ENCODE results near the gene RORB. TPM values are rescaled to one million over a fixed set of nuclear protein-coding genes. Genes with fewer than 3 reads are reported as not detected.

The RORB gene
- total RNA-seq, 1 donor from 2014 or later = under 0.01 TPM

- H3K4me3 ChIP-seq (ENCODE audit: low read depth, low read length) = no peak overlapping the region
- no peaks in the 10 kb centered on the region for H3K36me3 ChIP-seq (ENCODE audit: control insufficient read depth, insufficient read depth, low read length)
- FAIRE-seq (no peak), DNase-seq (ENCODE audit: low read depth) (no peak)
- H3K27me3 ChIP-seq (ENCODE audit: control insufficient read depth, insufficient read depth, low read length) = peaks cover 23% of the 10 kb centered on the region
- TF ChIP-seq CTCF (IDR thresholded peaks at IDR 0.05; ENCODE audit: insufficient read depth, low read length, severe bottlenecking) = no peak
Measured at GRCh38 chr9:74501570-74501969, 4.4 kb downstream of the RORB start.

DNA sequence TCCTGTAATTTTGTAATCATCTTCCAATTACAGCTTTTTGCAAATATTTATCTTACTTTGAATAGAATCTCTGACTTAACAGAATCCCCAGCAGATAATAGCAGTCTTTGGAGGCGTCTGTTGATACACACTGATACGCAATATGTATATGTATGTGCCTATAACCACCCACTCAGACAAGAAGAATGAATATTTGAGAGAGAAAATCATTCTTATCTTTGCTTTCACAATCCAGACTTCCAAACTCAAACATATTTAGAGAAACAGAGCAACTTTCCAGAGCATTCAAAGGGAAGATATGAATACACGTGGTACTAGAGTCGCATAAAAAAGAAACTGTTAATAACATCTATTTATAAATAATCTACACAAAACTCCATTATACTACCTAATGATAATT is 6.1 kb downstream of the RORB start:
- no peak for TF ChIP-seq CTCF (IDR thresholded peaks at IDR 0.05; ENCODE audit: insufficient read depth, low read length, severe bottlenecking)
- DNase-seq (ENCODE audit: low read depth) (no peak), FAIRE-seq (no peak)
- Histone ChIP-seq H3K27me3 (ENCODE audit: control insufficient read depth, insufficient read depth, low read length) (peaks cover 19% of the 10 kb centered on the region), H3K36me3 (ENCODE audit: control insufficient read depth, insufficient read depth, low read length) (no peaks in the 10 kb centered on the region), H3K4me3 (ENCODE audit: low read depth, low read length) (no peak overlapping the region)

- no peak for DNase-seq (ENCODE audit: low read depth)
- no peak for FAIRE-seq
- Histone ChIP-seq H3K4me3 (ENCODE audit: low read depth, low read length) (no peak overlapping the region), H3K36me3 (ENCODE audit: control insufficient read depth, insufficient read depth, low read length) (no peaks in the 10 kb centered on the region), H3K27me3 (ENCODE audit: control insufficient read depth, insufficient read depth, low read length) (peaks cover 19% of the 10 kb centered on the region)
- no peak for TF ChIP-seq CTCF (IDR thresholded peaks at IDR 0.05; ENCODE audit: insufficient read depth, low read length, severe bottlenecking)
Measured at GRCh38 chr9:74503666-74504065, 6.5 kb downstream of the RORB start.

DNA sequence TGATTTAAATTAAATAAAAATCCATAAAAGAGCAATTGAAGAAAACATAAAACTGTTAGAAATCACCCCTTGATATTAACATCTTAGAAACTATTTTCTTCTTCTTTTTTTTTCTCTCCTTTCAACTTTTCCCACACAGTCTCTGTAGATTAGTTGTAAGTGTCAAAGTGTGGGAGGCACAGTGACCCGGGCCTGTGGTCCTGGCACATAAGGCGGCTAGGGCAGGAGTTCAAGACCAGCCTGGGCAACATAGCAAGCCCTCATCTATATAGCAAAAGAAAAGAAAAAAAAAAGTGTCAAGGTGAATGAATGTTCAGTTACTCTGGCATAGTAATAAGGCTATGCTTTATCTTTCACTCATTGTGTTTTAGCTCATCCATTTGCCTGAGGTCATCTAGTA is 14.2 kb downstream of the RORB start:
- Histone ChIP-seq H3K27me3 (ENCODE audit: control insufficient read depth, insufficient read depth, low read length) (peaks cover 2% of the 10 kb centered on the region), H3K36me3 (ENCODE audit: control insufficient read depth, insufficient read depth, low read length) (no peaks in the 10 kb centered on the region), H3K4me3 (ENCODE audit: low read depth, low read length) (no peak overlapping the region)
- DNase-seq (ENCODE audit: low read depth) (no peak), FAIRE-seq (no peak)
- TF ChIP-seq CTCF (IDR thresholded peaks at IDR 0.05; ENCODE audit: insufficient read depth, low read length, severe bottlenecking) = no peak

DNA sequence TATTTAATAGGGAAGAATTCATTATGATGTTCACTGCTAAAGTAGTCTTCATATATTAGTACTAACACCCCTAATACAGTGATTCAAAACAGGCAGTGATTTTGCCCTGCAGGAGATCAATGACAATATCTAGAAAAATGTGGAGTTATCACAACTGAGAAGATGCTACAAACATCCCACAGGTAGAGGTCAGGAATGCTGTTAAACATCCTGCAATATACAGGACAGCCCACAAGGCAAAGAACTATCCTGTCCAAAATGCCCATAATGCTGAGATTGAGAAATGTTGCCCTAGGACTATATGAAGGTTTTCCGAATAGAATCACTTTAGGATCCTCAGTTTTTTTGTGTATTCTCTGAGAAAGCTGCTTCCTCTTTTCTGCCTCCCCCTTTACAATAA is 15.3 kb downstream of the RORB start:
- TF ChIP-seq CTCF (IDR thresholded peaks at IDR 0.05; ENCODE audit: insufficient read depth, low read length, severe bottlenecking) = no peak
- DNase-seq (ENCODE audit: low read depth) (no peak), FAIRE-seq (no peak)
- Histone ChIP-seq H3K36me3 (ENCODE audit: control insufficient read depth, insufficient read depth, low read length) (no peaks in the 10 kb centered on the region), H3K4me3 (ENCODE audit: low read depth, low read length) (no peak overlapping the region), H3K27me3 (ENCODE audit: control insufficient read depth, insufficient read depth, low read length) (peaks cover 2% of the 10 kb centered on the region)

DNA sequence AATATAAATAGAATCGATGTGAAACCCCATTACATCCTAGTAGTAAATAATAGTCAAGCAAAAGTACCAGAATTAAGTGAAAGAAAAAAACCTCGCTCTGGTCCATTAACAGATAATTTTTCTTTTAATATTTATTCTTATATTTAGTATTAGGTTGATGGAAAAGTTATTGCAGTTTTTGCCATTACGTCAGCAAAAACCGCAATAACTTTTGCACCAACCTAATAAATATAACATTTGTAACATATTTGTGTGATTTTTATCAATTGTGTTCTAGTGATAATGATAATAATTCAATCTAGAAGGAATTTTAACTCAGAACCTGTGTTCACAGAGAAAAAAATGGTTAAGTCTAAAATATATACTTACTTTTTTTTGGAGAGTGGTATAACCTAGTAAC is 16.1 kb downstream of the RORB start:
- H3K4me3 ChIP-seq (ENCODE audit: low read depth, low read length) = no peak overlapping the region
- DNase-seq (ENCODE audit: low read depth) (no peak), FAIRE-seq (no peak)
- H3K36me3 ChIP-seq (ENCODE audit: control insufficient read depth, insufficient read depth, low read length) = no peaks in the 10 kb centered on the region
- TF ChIP-seq CTCF (IDR thresholded peaks at IDR 0.05; ENCODE audit: insufficient read depth, low read length, severe bottlenecking) = no peak
- H3K27me3 ChIP-seq (ENCODE audit: control insufficient read depth, insufficient read depth, low read length) = peaks cover 2% of the 10 kb centered on the region

All from bronchial epithelial cell (primary cell).